ENCODE results near the gene TBL3.

Gene TBL3

DNA sequence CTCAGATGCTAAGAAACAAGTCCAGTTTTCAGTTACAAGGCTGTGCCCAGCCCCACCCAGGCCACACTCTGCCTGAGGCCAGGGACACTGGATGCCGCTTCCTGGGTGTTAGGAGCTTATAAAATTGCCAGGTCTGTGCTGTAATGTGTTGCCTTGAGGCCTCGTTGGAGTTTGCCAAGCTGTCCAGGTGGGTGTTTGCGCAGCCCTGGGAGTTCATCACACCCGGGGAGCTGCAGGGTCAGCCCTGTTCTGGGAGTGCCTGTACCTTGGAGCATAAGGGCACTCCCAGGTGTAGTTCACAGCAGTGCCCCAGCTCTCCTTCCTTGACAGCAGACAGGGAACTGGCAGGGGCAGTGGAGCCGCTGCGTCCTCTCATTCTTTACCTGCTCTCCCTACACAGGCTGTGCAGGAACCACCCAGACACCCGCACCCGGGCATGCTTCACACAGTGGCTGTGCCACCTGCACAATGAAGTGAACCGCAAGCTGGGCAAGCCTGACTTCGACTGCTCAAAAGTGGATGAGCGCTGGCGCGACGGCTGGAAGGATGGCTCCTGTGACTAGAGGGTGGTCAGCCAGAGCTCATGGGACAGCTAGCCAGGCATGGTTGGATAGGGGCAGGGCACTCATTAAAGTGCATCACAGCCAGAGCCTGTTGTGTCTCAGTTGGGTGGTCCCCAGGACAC, 13.8 kb downstream of the TBL3 start:
- H3K27ac ChIP-seq (ENCODE audit: low read length): no peak overlapping the region
- peaks cover 18% of the 10 kb centered on the region for H3K79me2 ChIP-seq (ENCODE audit: insufficient read depth, low read length)
- H4K20me1 ChIP-seq (ENCODE audit: insufficient read depth, low read length): 0 out of 2 replicates have a peak, but pooled peaks cover 4% of the 10 kb centered on the region
- H3K9me3 ChIP-seq (ENCODE audit: insufficient read depth, low read length, severe bottlenecking): no peaks in the 10 kb centered on the region
- TF ChIP-seq CTCF (IDR thresholded peaks at IDR 0.05; ENCODE audit: borderline replicate concordance, extremely low read depth, low read length, poor library complexity, severe bottlenecking) (no peak), EZH2 (IDR thresholded peaks at IDR 0.05; ENCODE audit: borderline replicate concordance, low read depth, low read length, severe bottlenecking) (no peak)
- peak overlapping the region in 1 of 2 experiments; percentile 88; a peak in 1 of 4 replicates for H3K4me3 ChIP-seq (ENCODE audit: low read depth in 1 of 2, low read length in 2 of 2)
- H3K4me2 ChIP-seq (ENCODE audit: insufficient read depth, low read length): peak overlapping the region; percentile 100
- ATAC-seq (ENCODE audit: insufficient read depth, low read depth): no peak
- DNase-seq: no peak
- H3K36me3 ChIP-seq (ENCODE audit: insufficient read depth, low read length): peaks cover 16% of the 10 kb centered on the region
- peaks cover 24% of the 10 kb centered on the region for H3K4me1 ChIP-seq (ENCODE audit: insufficient read depth, low read length)
- peak overlapping the region; percentile 93 for H3K9ac ChIP-seq (ENCODE audit: low read depth, low read length)
- peaks cover 14% of the 10 kb centered on the region for H3K27me3 ChIP-seq (ENCODE audit: insufficient read depth, low read length, poor library complexity)
- H2AFZ ChIP-seq (ENCODE audit: low read depth, low read length): no peak overlapping the region

GRCh38 chr16:1987198-1987597, 15.3 kb downstream of the TBL3 start:
- DNase-seq (no peak), ATAC-seq (ENCODE audit: insufficient read depth, low read depth) (no peak)
- peaks cover 12% of the 10 kb centered on the region for H3K27me3 ChIP-seq (ENCODE audit: insufficient read depth, low read length, poor library complexity)
- peaks cover 18% of the 10 kb centered on the region for H3K79me2 ChIP-seq (ENCODE audit: insufficient read depth, low read length)
- no peaks in the 10 kb centered on the region for H3K9me3 ChIP-seq (ENCODE audit: insufficient read depth, low read length, severe bottlenecking)
- TF ChIP-seq CTCF (IDR thresholded peaks at IDR 0.05; ENCODE audit: borderline replicate concordance, extremely low read depth, low read length, poor library complexity, severe bottlenecking): no peak
- TF ChIP-seq EZH2 (IDR thresholded peaks at IDR 0.05; ENCODE audit: borderline replicate concordance, low read depth, low read length, severe bottlenecking): no peak
- H3K4me1 ChIP-seq (ENCODE audit: insufficient read depth, low read length): peaks cover 24% of the 10 kb centered on the region
- no peak overlapping the region for H3K4me2 ChIP-seq (ENCODE audit: insufficient read depth, low read length)
- H3K36me3 ChIP-seq (ENCODE audit: insufficient read depth, low read length): peaks cover 16% of the 10 kb centered on the region
- no peak overlapping the region for H3K27ac ChIP-seq (ENCODE audit: low read length)
- H4K20me1 ChIP-seq (ENCODE audit: insufficient read depth, low read length): no peaks in the 10 kb centered on the region
- H2AFZ ChIP-seq (ENCODE audit: low read depth, low read length): no peak overlapping the region
- H3K9ac ChIP-seq (ENCODE audit: low read depth, low read length): no peak overlapping the region
- H3K4me3 ChIP-seq (ENCODE audit: low read depth in 1 of 2, low read length in 2 of 2): no peak overlapping the region

GRCh38 chr16:1989209-1990100, 17.6 kb downstream of the TBL3 start, which contains the start of gene SYNGR3:
Gene SYNGR3 (plus strand): TSS chr16:1989970. CDS start chr16:1990103, 133 bp downstream.
- H3K4me1 ChIP-seq (ENCODE audit: insufficient read depth, low read length): peaks cover 12% of the 10 kb centered on the region
- no peak within 1 kb of the TSS for H3K4me3 ChIP-seq (ENCODE audit: low read depth in 1 of 2, low read length in 2 of 2)
- H3K9me3 ChIP-seq (ENCODE audit: insufficient read depth, low read length, severe bottlenecking): no peaks in the 10 kb centered on the region
- no peak within 1 kb of the TSS for H2AFZ ChIP-seq (ENCODE audit: low read depth, low read length)
- H3K27ac ChIP-seq (ENCODE audit: low read length): no peak within 1 kb of the TSS
- no peak for TF ChIP-seq EZH2 (IDR thresholded peaks at IDR 0.05; ENCODE audit: borderline replicate concordance, low read depth, low read length, severe bottlenecking)
- TF ChIP-seq CTCF (IDR thresholded peaks at IDR 0.05; ENCODE audit: borderline replicate concordance, extremely low read depth, low read length, poor library complexity, severe bottlenecking): no peak
- peaks cover 9% of the 10 kb centered on the region for H3K79me2 ChIP-seq (ENCODE audit: insufficient read depth, low read length)
- no peak within 1 kb of the TSS for H3K9ac ChIP-seq (ENCODE audit: low read depth, low read length)
- peaks cover 16% of the 10 kb centered on the region for H3K36me3 ChIP-seq (ENCODE audit: insufficient read depth, low read length)
- H3K27me3 ChIP-seq (ENCODE audit: insufficient read depth, low read length, poor library complexity): no peaks in the 10 kb centered on the region
- no peak within 1 kb of the TSS for H3K4me2 ChIP-seq (ENCODE audit: insufficient read depth, low read length)
- H4K20me1 ChIP-seq (ENCODE audit: insufficient read depth, low read length): no peaks in the 10 kb centered on the region
- ATAC-seq (ENCODE audit: insufficient read depth, low read depth) (no peak), DNase-seq (no peak)
